Ovary (tissue), 9 donors: ENCODE data around the gene PANK1. TPM values are rescaled to one million over a fixed set of nuclear protein-coding genes. Genes with fewer than 3 reads are reported as not detected.

Source experiments
- DNase-seq, 5 donors: peaks; one replicate each; pipeline ENCODE4 v3.0.0-alpha.2; 2019 to 2020
- H3K27ac ChIP-seq, 2 donors: fragments of 200-600 bp; one replicate each; pipeline versions ENCODE4 v1.5.1 to v1.8.0; 2019 to 2022
- H3K27me3 ChIP-seq: fragments of 200-600 bp; one replicate; pipeline ENCODE4 v1.8.0; 2022
- H3K36me3 ChIP-seq: fragments of 200-600 bp; sonication (generic); one replicate; pipeline ENCODE4 v1.5.1; 2019
- H3K4me1 ChIP-seq: one replicate; pipeline ENCODE4 v1.8.1; 2013; ENCODE audit warnings: mild to moderate bottlenecking, moderate library complexity; ENCODE audit not compliant: insufficient read depth
- H3K4me3 ChIP-seq: fragments of 200-600 bp; sonication (generic); one replicate; pipeline ENCODE4 v1.5.1; 2017
- H3K9me3 ChIP-seq, 2 donors: fragments of 200-600 bp in 1 of 2; sonication (generic) in 1 of 2; one replicate each; pipeline versions ENCODE4 v1.5.1 to v1.8.1; 2013 to 2019; ENCODE audit warnings: mild to moderate bottlenecking in 1 of 2, moderate library complexity in 1 of 2
- EP300 ChIP-seq: sonication (generic); formaldehyde crosslinking; IDR thresholded peaks from one replicate; pipeline ENCODE4 v1.6.1; 2017; ENCODE audit warnings: antibody characterized with exemption
- POLR2A ChIP-seq: fragments of 450-650 bp; IDR thresholded peaks from one replicate; pipeline ENCODE4 v1.6.1; 2017; ENCODE audit warnings: antibody characterized with exemption, mild to moderate bottlenecking, moderate library complexity
- WGBS, 3 donors: extraction: QIAGEN DNeasy Blood & Tissue Kit in 1 of 3; methylation state at CpG; one replicate each; pipeline versions ENCODE4 v1.1.5 to v1.1.7; 2013 to 2017; 5-methylcytosine and 5-hydroxymethylcytosine counted together
- intact Hi-C, 4 donors: fragments of 100-400 bp; cut with DNase I; formaldehyde crosslinking; loops; one replicate each; pipeline versions ENCODE4 v1.11.0 to v1.15.1; 2022 to 2023
- polyA plus RNA-seq, 2 donors: library from polyadenylated mRNA; stranded (reverse); fragments of 200-250 nt in 1 of 2; fragments of 350-450 nt in 1 of 2; fragmentation: Illumina TruSeq in 1 of 2; extraction: RNeasy Lipid Tissue Mini Kit (QIAGEN cat#74804) in 1 of 2; gene quantifications; one replicate each; pipeline ENCODE4 v1.2.3, GENCODE V29; 2013 to 2014
- total RNA-seq, 7 donors: library from RNA; depleted of rRNA in 2 of 7; stranded (reverse); fragments of >200 nt in 2 of 7; fragmentation: NEBNext Ultra II Directional in 3 of 7; extraction: Animal tissue kit (Norgen Biotek cat#: 25700) in 3 of 7; gene quantifications; one replicate each; pipeline versions ENCODE4 v1.1.0 to v1.2.4, GENCODE V29; 2016 to 2023
- TF ChIP-seq, protein P1 (sequence below), 3 donors: fragments of 450-650 bp in 2 of 3; fragments of 200-600 bp in 1 of 3; IDR thresholded peaks; one replicate each; pipeline versions ENCODE4 v1.5.1 to v1.8.0; 2016 to 2022; ENCODE audit warnings: antibody characterized with exemption in 3 of 3, mild to moderate bottlenecking in 1 of 3
- donor health status: DM: no; HTN: no; CAD: no; lungs with moderate emphysema.
- donor health status: DM: no; HTN: no; CAD: no.
- donor health status: Bipolar disorder and iron deficiency.
- donor health status: DM: yes; HTN: yes; CAD: no.
- donor health status: DM: no; HTN: no; CAD: no.
- donor health status: DM: yes; HTN: yes; CAD: no.

Gene PANK1
- total and polyA plus RNA-seq, 9 donors = 1.7 to 6.2 (median 4.5) TPM

DNA sequence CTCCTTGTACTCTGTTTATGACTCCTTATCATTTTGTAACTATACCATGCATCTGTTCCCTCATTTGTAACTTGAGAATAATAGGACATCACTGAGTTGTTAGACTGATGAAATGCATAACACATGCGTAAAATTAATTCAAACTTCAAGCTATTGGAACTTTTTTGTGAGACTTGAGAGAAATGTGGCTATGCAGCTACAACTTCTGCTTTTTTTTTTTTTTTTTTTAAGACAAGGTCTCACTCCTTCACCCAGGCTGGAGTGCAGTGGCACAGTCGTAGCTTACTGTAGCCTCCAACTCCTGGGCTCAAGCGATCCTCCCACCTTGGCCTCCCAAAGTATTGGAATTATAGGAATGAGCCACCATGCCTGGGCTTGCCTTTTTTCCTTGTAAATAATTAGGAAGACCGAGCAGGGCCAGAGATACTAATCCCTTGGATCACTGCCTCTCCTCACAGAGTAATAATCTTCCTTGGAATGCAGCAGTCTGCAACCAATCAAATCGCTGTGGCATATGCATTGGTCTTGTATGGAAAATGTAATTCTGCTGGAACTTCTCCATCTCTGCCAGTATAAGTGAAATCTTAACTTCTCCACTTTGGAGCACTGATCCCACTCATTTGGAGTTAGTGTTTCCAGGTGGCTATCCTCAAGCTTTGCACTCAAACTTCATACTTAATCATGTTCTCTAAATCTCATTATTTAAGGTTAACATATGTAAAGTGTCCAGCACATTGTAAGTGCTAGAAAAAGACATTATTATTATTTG is 2.0 kb upstream of the PANK1 start:
- no peak for DNase-seq
- TF ChIP-seq POLR2A = no peak
- no peak for TF ChIP-seq EP300
- TF ChIP-seq, protein P1, sequence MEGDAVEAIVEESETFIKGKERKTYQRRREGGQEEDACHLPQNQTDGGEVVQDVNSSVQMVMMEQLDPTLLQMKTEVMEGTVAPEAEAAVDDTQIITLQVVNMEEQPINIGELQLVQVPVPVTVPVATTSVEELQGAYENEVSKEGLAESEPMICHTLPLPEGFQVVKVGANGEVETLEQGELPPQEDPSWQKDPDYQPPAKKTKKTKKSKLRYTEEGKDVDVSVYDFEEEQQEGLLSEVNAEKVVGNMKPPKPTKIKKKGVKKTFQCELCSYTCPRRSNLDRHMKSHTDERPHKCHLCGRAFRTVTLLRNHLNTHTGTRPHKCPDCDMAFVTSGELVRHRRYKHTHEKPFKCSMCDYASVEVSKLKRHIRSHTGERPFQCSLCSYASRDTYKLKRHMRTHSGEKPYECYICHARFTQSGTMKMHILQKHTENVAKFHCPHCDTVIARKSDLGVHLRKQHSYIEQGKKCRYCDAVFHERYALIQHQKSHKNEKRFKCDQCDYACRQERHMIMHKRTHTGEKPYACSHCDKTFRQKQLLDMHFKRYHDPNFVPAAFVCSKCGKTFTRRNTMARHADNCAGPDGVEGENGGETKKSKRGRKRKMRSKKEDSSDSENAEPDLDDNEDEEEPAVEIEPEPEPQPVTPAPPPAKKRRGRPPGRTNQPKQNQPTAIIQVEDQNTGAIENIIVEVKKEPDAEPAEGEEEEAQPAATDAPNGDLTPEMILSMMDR (IDR thresholded peaks at IDR 0.05) = no peak
- Histone ChIP-seq H3K4me1 (peaks cover 3% of the 10 kb centered on the region), H3K27ac (no peak overlapping the region), H3K27me3 (no peaks in the 10 kb centered on the region), H3K9me3 (no peaks in the 10 kb centered on the region), H3K4me3 (no peak overlapping the region), H3K36me3 (no peaks in the 10 kb centered on the region)
- WGBS, 3 donors = 66 to 80% (median 78%) methylated on average over 5 of the region's 5 CpGs
- intact Hi-C loops = no loop called here

DNA sequence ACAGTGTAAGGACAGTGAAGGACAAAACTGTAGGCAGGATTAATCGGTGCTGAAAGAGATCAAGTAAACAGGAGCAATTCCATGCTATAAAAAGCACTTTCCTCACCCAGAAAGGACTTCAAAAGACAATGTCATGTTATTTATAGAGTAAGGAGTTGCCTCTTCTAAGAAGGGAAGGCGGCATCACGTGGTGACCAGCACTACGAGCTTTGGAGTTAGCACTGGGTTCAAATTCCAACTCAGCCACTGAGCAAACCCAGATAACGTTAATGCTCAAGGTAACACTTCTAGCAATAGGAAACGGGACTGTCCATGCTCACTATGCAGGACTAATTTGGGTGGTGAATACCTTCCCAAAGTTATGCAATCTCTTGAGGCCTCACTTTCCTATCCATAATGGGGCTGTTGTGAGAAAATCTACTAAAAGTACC is 715 bp upstream of the PANK1 start:
- Histone ChIP-seq H3K9me3 (no peaks in the 10 kb centered on the region), H3K4me3 (peak overlapping the region; percentile 86), H3K27ac (peak overlapping the region; percentile 80 to 86), H3K4me1 (peaks cover 3% of the 10 kb centered on the region), H3K36me3 (no peaks in the 10 kb centered on the region), H3K27me3 (no peaks in the 10 kb centered on the region)
- intact Hi-C loops = no loop called here
- 15 to 16% (median 16%) methylated on average over 6 of the region's 6 CpGs for WGBS, 3 donors
- no peak for DNase-seq
- no peak for TF ChIP-seq EP300
- TF ChIP-seq, protein P1 (IDR thresholded peaks at IDR 0.05) = no peak
- TF ChIP-seq POLR2A = no peak

DNA sequence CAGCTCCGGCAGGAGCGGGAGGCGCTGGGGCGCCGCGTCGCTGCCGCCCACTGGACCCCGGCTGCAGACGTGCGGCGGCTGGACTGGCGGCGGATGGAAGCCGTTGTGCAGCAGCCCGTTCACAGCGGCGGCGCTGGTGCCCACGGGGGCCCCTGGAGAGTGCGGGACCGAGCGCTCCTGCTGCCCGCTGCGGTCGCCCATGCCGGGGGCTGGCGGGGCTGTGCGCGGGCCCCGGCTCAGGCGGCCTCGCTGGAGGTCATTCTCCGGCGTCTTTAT is 413 bp downstream of the PANK1 start:
- H3K9me3 ChIP-seq = no peaks in the 10 kb centered on the region
- H3K4me1 ChIP-seq = peaks cover 3% of the 10 kb centered on the region
- DNase-seq = no peak
- H3K27me3 ChIP-seq = no peaks in the 10 kb centered on the region
- no peaks in the 10 kb centered on the region for H3K36me3 ChIP-seq
- intact Hi-C loops = no loop called here
- H3K27ac ChIP-seq = peak overlapping the region; percentile 80 to 86
- peak overlapping the region; percentile 86 for H3K4me3 ChIP-seq
- 0 to 1% (median 0%) methylated on average over 10 to 35 of the region's 35 CpGs for WGBS, 3 donors
- TF ChIP-seq POLR2A (no peak), EP300 (no peak)
- TF ChIP-seq, protein P1 (IDR thresholded peaks at IDR 0.05) = no peak

DNA sequence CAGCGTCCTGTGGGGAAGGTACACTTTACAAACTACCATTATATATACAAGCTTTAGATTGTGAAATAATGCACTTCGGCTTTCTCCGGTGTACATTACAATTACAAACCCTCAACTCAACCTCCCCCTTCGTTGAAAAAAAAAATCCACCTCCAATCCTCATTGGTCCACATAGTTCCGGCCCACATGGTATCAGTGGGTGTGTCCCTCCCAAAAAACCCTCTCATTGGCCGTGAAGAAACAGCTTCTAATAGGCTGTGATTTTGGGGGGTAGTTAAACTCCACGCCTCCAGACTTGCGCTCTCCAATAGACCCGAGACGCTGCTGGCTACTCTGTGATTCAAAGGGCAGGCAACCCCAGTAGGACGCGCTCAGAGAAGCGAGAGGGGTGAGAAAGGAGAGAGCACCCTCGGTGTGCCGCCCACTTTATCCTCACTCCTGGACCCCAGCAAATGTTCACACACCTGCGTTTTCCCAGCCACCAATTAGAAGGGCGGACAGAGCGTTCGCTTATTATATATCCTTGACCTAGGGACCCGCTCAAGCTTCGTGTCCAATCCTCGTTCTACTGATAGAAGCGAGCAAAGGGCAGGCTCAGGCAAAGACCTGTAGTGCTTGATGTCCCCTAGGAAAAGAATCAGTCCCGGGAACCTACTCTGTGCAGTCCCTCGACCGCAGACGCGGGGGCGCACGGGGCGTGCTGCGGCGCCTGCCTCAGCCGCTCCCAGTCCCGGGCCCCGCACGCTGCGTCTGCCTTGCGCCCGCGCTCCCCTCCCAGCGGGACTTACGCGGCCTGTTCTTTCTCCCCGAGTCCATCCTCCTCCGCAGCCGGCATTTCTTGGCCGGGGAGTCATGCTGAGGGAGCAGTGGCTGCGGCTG is 991 bp downstream of the PANK1 start:
- Histone ChIP-seq H3K4me3 (peak overlapping the region; percentile 86), H3K27me3 (no peaks in the 10 kb centered on the region), H3K4me1 (peaks cover 3% of the 10 kb centered on the region), H3K27ac (peak overlapping the region; percentile 80 to 86), H3K36me3 (no peaks in the 10 kb centered on the region), H3K9me3 (no peaks in the 10 kb centered on the region)
- WGBS, 3 donors = 0% methylated on average over 47 to 49 of the region's 49 CpGs
- intact Hi-C loops = no loop called here
- peak; percentile 73 to 84 (median 75) for DNase-seq
- TF ChIP-seq, protein P1 (IDR thresholded peaks at IDR 0.05) = no peak
- peak; percentile 68 for TF ChIP-seq POLR2A
